Natural killer cell (primary cell): Measurements from ENCODE around the gene PTK7. TPM values are rescaled to one million over a fixed set of nuclear protein-coding genes. Genes with fewer than 3 reads are reported as not detected.

Experiments used
- ATAC-seq, 3 donors: fragments of 150-1000 bp in 2 of 3; fragments of 200-7000 bp in 1 of 3; cut with Tn5 transposase; 1 replicate in 1 of 3; 2 replicates in 2 of 3; pipeline ENCODE4 v1.10.0; 2021; ENCODE audit warnings: mild to moderate bottlenecking in 2 of 3, moderate library complexity in 2 of 3
- DNase-seq, 2 donors: peaks; one replicate each; pipeline versions ENCODE4 v3.0.0 to v3.0.0-alpha.2; 2013 to 2021; ENCODE audit warnings: mixed read lengths in 1 of 2
- H3K27ac ChIP-seq: one replicate; pipeline ENCODE4 v1.5.1; 2013; ENCODE audit warnings: mild to moderate bottlenecking, low read length
- H3K27me3 ChIP-seq: one replicate; pipeline ENCODE4 v1.6.1; 2013; ENCODE audit warnings: low read length; ENCODE audit not compliant: control insufficient read depth, insufficient read depth
- H3K36me3 ChIP-seq: one replicate; pipeline ENCODE4 v1.6.1; 2013; ENCODE audit warnings: low read length; ENCODE audit not compliant: control insufficient read depth, insufficient read depth
- H3K4me1 ChIP-seq: one replicate; pipeline ENCODE4 v1.6.1; 2013; ENCODE audit warnings: low read length; ENCODE audit not compliant: control insufficient read depth, insufficient read depth
- H3K4me3 ChIP-seq: one replicate; pipeline ENCODE4 v1.5.1; 2013; ENCODE audit warnings: low read length
- H3K9me3 ChIP-seq: one replicate; pipeline ENCODE4 v1.6.1; 2013; ENCODE audit warnings: low read length; ENCODE audit not compliant: control insufficient read depth, insufficient read depth
- H3K27ac Mint-ChIP-seq, 2 donors: one replicate each; pipeline ENCODE4 v1.8.0; 2022; ENCODE audit warnings: mild to moderate bottlenecking in 2 of 2, mixed read lengths in 2 of 2, moderate library complexity in 1 of 2
- H3K27me3 Mint-ChIP-seq, 2 donors: one replicate each; pipeline ENCODE4 v1.8.0; 2022; ENCODE audit warnings: low read depth in 2 of 2, mixed read lengths in 2 of 2
- H3K36me3 Mint-ChIP-seq: one replicate; pipeline ENCODE4 v1.8.0; 2022; ENCODE audit warnings: mixed read lengths
- H3K4me1 Mint-ChIP-seq, 2 donors: one replicate each; pipeline ENCODE4 v1.8.0; 2022; ENCODE audit warnings: mixed read lengths in 2 of 2
- H3K4me3 Mint-ChIP-seq: one replicate; pipeline ENCODE4 v1.8.0; 2022; ENCODE audit warnings: mild to moderate bottlenecking, moderate library complexity, mixed read lengths
- H3K9me3 Mint-ChIP-seq, 2 donors: one replicate each; pipeline ENCODE4 v1.8.0; 2022; ENCODE audit warnings: mixed read lengths in 2 of 2
- CTCF ChIP-seq: fragments of 200-600 bp; IDR thresholded peaks from one replicate; pipeline ENCODE4 v1.8.0; 2022; ENCODE audit warnings: antibody characterized with exemption
- WGBS: methylation state at CpG from one replicate; pipeline ENCODE4 v1.1.7; 2013; ENCODE audit warnings: missing lambda C conversion rate; ENCODE audit not compliant: insufficient coverage; 5-methylcytosine and 5-hydroxymethylcytosine counted together
- intact Hi-C: fragments of 100-400 bp; cut with micrococcal nuclease; formaldehyde crosslinking; loops from one replicate; pipeline ENCODE4 v1.14.2; 2022
- total RNA-seq, 4 donors: library from RNA; stranded (reverse); fragments of 120-200 nt in 1 of 4; gene quantifications; one replicate each; pipeline versions ENCODE4 v1.2.3 to v1.2.4, GENCODE V29; 2013 to 2022

PTK7 gene
- total RNA-seq, 3 donors from 2014 or later (not counting 1 experiment from before 2014, with no cell fraction given), result 1.7 to 5.6 (median 2.8) TPM

GRCh38 chr6:43203029-43203717, 127.1 kb downstream of the PTK7 start:
- H3K36me3 ChIP-seq, result peaks cover 19% of the 10 kb centered on the region
- H3K4me3 ChIP-seq, result no peak overlapping the region
- H3K27ac Mint-ChIP-seq, result no peak overlapping the region
- H3K36me3 Mint-ChIP-seq, result no peaks in the 10 kb centered on the region
- no peaks in the 10 kb centered on the region for H3K27me3 ChIP-seq
- no peak for ATAC-seq
- H3K4me3 Mint-ChIP-seq, result no peak overlapping the region
- no peak overlapping the region for H3K27ac ChIP-seq
- H3K9me3 ChIP-seq, result no peaks in the 10 kb centered on the region
- no peaks in the 10 kb centered on the region for H3K27me3 Mint-ChIP-seq
- no peak for DNase-seq
- TF ChIP-seq CTCF, result no peak
- peaks cover 0 to 5% of the 10 kb centered on the region in 2 donors for H3K4me1 Mint-ChIP-seq
- WGBS, result 97% methylated on average over 17 of the region's 17 CpGs
- no peaks in the 10 kb centered on the region for H3K4me1 ChIP-seq
- no peaks in the 10 kb centered on the region for H3K9me3 Mint-ChIP-seq
- intact Hi-C loops, result no loop called here

- Histone ChIP-seq H3K27me3 (no peaks in the 10 kb centered on the region), H3K27ac (no peak overlapping the region), H3K9me3 (no peaks in the 10 kb centered on the region), H3K4me1 (no peaks in the 10 kb centered on the region), H3K36me3 (peaks cover 16% of the 10 kb centered on the region), H3K4me3 (no peak overlapping the region)
- DNase-seq (no peak), ATAC-seq (no peak)
- no peak for TF ChIP-seq CTCF
- WGBS, result 95% methylated on average over 8 of the region's 8 CpGs
- Mint-ChIP-seq H3K4me3 (no peak overlapping the region), H3K27ac (no peak overlapping the region), H3K27me3 (no peaks in the 10 kb centered on the region), H3K9me3 (no peaks in the 10 kb centered on the region), H3K4me1 (peaks cover 0 to 5% of the 10 kb centered on the region in 2 donors), H3K36me3 (no peaks in the 10 kb centered on the region)
- intact Hi-C loops, result no loop called here
These were observed 127.6 kb downstream of the PTK7 start for GRCh38 chr6:43203718-43204095.

GRCh38 chr6:43204271-43205105, 128.4 kb downstream of the PTK7 start:
- intact Hi-C loops, result no loop called here
- H3K4me3 Mint-ChIP-seq, result no peak overlapping the region
- peaks cover 12% of the 10 kb centered on the region for H3K36me3 ChIP-seq

More at GRCh38 chr6:43204271-43205105, 128.4 kb downstream of the PTK7 start:
- Mint-ChIP-seq H3K27me3 (no peaks in the 10 kb centered on the region), H3K4me1 (peaks cover 0 to 5% of the 10 kb centered on the region in 2 donors), H3K36me3 (no peaks in the 10 kb centered on the region), H3K9me3 (no peaks in the 10 kb centered on the region), H3K27ac (no peak overlapping the region)
- no peaks in the 10 kb centered on the region for H3K9me3 ChIP-seq
- ATAC-seq, result no peak
- WGBS, result 96% methylated on average over 23 of the region's 23 CpGs
- no peak for DNase-seq
- no peak overlapping the region for H3K4me3 ChIP-seq
- no peaks in the 10 kb centered on the region for H3K4me1 ChIP-seq
- no peak for TF ChIP-seq CTCF
- no peaks in the 10 kb centered on the region for H3K27me3 ChIP-seq
- H3K27ac ChIP-seq, result no peak overlapping the region
